ENCODE results near the gene PRKRA.
"Not testable (repeated sequence)": the region's sequence is repeated elsewhere in the genome, so short reads cannot be mapped to it uniquely, and the experiment has no call there.

- TF ChIP-seq, protein P1, sequence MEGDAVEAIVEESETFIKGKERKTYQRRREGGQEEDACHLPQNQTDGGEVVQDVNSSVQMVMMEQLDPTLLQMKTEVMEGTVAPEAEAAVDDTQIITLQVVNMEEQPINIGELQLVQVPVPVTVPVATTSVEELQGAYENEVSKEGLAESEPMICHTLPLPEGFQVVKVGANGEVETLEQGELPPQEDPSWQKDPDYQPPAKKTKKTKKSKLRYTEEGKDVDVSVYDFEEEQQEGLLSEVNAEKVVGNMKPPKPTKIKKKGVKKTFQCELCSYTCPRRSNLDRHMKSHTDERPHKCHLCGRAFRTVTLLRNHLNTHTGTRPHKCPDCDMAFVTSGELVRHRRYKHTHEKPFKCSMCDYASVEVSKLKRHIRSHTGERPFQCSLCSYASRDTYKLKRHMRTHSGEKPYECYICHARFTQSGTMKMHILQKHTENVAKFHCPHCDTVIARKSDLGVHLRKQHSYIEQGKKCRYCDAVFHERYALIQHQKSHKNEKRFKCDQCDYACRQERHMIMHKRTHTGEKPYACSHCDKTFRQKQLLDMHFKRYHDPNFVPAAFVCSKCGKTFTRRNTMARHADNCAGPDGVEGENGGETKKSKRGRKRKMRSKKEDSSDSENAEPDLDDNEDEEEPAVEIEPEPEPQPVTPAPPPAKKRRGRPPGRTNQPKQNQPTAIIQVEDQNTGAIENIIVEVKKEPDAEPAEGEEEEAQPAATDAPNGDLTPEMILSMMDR (IDR thresholded peaks at IDR 0.05): not testable (repeated sequence)
- not testable (repeated sequence) for TF ChIP-seq POLR2A, EP300 (IDR thresholded peaks at IDR 0.05)
These were observed 38.5 kb downstream of the PRKRA start for GRCh38 chr2:178412453-178412852.

All from tibial nerve (tissue), 4 donors.